Neuronal stem cell (in vitro differentiated cells): ENCODE measurements around the gene MS4A13.

ENCODE experiments used
- DNase-seq: peaks from one replicate; pipeline ENCODE4 v3.0.0-alpha.2; 2013; ENCODE audit warnings: low spot score
- H2AFZ ChIP-seq: one replicate; pipeline ENCODE4 v1.6.1; 2013; ENCODE audit warnings: mild to moderate bottlenecking, low read length, inconsistent platforms
- H2AK5ac ChIP-seq: 2 replicates; pipeline ENCODE4 v1.6.1; 2013; ENCODE audit warnings: low read depth, mild to moderate bottlenecking, inconsistent platforms, low read length, moderate library complexity, mixed read lengths
- H2BK120ac ChIP-seq: 2 replicates; pipeline ENCODE4 v1.6.1; 2013; ENCODE audit warnings: low read depth, mild to moderate bottlenecking, inconsistent platforms, low read length, moderate library complexity, mixed read lengths
- H2BK12ac ChIP-seq: one replicate; pipeline ENCODE4 v1.6.1; 2013; ENCODE audit warnings: low read length, inconsistent platforms
- H2BK15ac ChIP-seq: 2 replicates; pipeline ENCODE4 v1.6.1; 2013; ENCODE audit warnings: mild to moderate bottlenecking, low read length, inconsistent platforms, mixed read lengths
- H2BK5ac ChIP-seq: one replicate; pipeline ENCODE4 v1.6.1; 2013; ENCODE audit warnings: inconsistent platforms, mild to moderate bottlenecking, low read length, moderate library complexity
- H3K14ac ChIP-seq: one replicate; pipeline ENCODE4 v1.6.1; 2013; ENCODE audit warnings: low read length, inconsistent platforms
- H3K18ac ChIP-seq: 2 replicates; pipeline ENCODE4 v1.6.1; 2013; ENCODE audit warnings: low read length, inconsistent platforms
- H3K23ac ChIP-seq: 2 replicates; pipeline ENCODE4 v1.6.1; 2013; ENCODE audit warnings: low read depth, mild to moderate bottlenecking, mixed read lengths, low read length, inconsistent platforms; ENCODE audit not compliant: poor library complexity
- H3K27ac ChIP-seq: replicated peaks from 3 replicates; pipeline ENCODE4 v1.5.1; 2013; ENCODE audit warnings: low read length, inconsistent platforms
- H3K27me3 ChIP-seq, 3 experiments: 2 replicates each; pipeline ENCODE4 v1.6.1; 2013; ENCODE audit warnings: low read length in 3 of 3, mild to moderate bottlenecking in 2 of 3, inconsistent platforms in 1 of 3, low read depth in 1 of 3, mixed read lengths in 1 of 3, moderate library complexity in 1 of 3; ENCODE audit not compliant: control insufficient read depth in 3 of 3, insufficient read depth in 3 of 3
- H3K36me3 ChIP-seq, 2 donors: replicated peaks in 1 of 2; 2 replicates each; pipeline ENCODE4 v1.6.1; 2013; ENCODE audit warnings: low read length in 2 of 2; ENCODE audit not compliant: control insufficient read depth in 2 of 2, insufficient read depth in 2 of 2
- H3K4ac ChIP-seq: 2 replicates; pipeline ENCODE4 v1.6.1; 2013; ENCODE audit warnings: inconsistent platforms, mild to moderate bottlenecking, low read length, moderate library complexity
- H3K4me1 ChIP-seq, 2 donors: 1 replicate in 1 of 2; 2 replicates in 1 of 2; pipeline ENCODE4 v1.6.1; 2013; ENCODE audit warnings: low read length in 2 of 2, low read depth in 1 of 2; ENCODE audit not compliant: control insufficient read depth in 2 of 2, insufficient read depth in 1 of 2
- H3K4me2 ChIP-seq: one replicate; pipeline ENCODE4 v1.6.1; 2013; ENCODE audit warnings: mild to moderate bottlenecking, low read length, inconsistent platforms; ENCODE audit not compliant: insufficient read depth, poor library complexity, severe bottlenecking
- H3K4me3 ChIP-seq, 2 donors: 2 replicates each; pipeline ENCODE4 v1.5.1; 2013; ENCODE audit warnings: low read length in 2 of 2, mild to moderate bottlenecking in 2 of 2, inconsistent platforms in 1 of 2, moderate library complexity in 1 of 2
- H3K79me1 ChIP-seq: one replicate; pipeline ENCODE4 v1.6.1; 2013; ENCODE audit warnings: low read depth, mild to moderate bottlenecking, inconsistent platforms, low read length, moderate library complexity
- H3K9ac ChIP-seq: one replicate; pipeline ENCODE4 v1.6.1; 2013; ENCODE audit warnings: mild to moderate bottlenecking, low read depth, low read length, inconsistent platforms; ENCODE audit not compliant: poor library complexity
- H3K9me3 ChIP-seq, 2 donors: replicated peaks in 1 of 2; 2 replicates each; pipeline versions ENCODE3 to v1.6.1; 2013; ENCODE audit warnings: low read length in 2 of 2, mild to moderate bottlenecking in 2 of 2, inconsistent platforms in 1 of 2, low read depth in 1 of 2, mixed read lengths in 1 of 2, moderate library complexity in 1 of 2; ENCODE audit not compliant: control insufficient read depth in 2 of 2, insufficient read depth in 1 of 2
- H4K8ac ChIP-seq: one replicate; pipeline ENCODE4 v1.6.1; 2013; ENCODE audit warnings: low read depth, mild to moderate bottlenecking, inconsistent platforms, low read length, moderate library complexity
- H4K91ac ChIP-seq: one replicate; pipeline ENCODE4 v1.6.1; 2013; ENCODE audit warnings: low read length, low read depth, mild to moderate bottlenecking, inconsistent platforms; ENCODE audit not compliant: poor library complexity
- WGBS, 2 donors: extraction: QIAGEN DNeasy Blood & Tissue Kit; methylation state at CpG; one replicate each; pipeline ENCODE4 v1.1.7; 2013; ENCODE audit warnings: missing lambda C conversion rate in 2 of 2, mixed read lengths in 1 of 2; ENCODE audit not compliant: insufficient read length in 2 of 2, insufficient replicate concordance in 1 of 2; ENCODE audit errors: extremely low coverage in 2 of 2; 5-methylcytosine and 5-hydroxymethylcytosine counted together

MS4A13 gene

GRCh38 chr11:60561254-60561653, 46.1 kb downstream of the MS4A13 start:
- no peak overlapping the region for H3K4ac ChIP-seq
- no peak overlapping the region for H4K91ac ChIP-seq
- no peak overlapping the region for H2AFZ ChIP-seq
- H3K27me3 ChIP-seq: no peaks in the 10 kb centered on the region
- H2BK12ac ChIP-seq: no peak overlapping the region
- H3K4me2 ChIP-seq: no peak overlapping the region
- no peak overlapping the region for H3K14ac ChIP-seq
- no peak overlapping the region for H2BK5ac ChIP-seq
- no peak overlapping the region for H3K18ac ChIP-seq
- peaks cover 0 to 5% of the 10 kb centered on the region in 2 donors for H3K9me3 ChIP-seq
- WGBS, 2 donors: no CpG with 5 or more reads among the region's 2 CpGs
- no peak overlapping the region for H2AK5ac ChIP-seq
- no peaks in the 10 kb centered on the region for H3K4me1 ChIP-seq
- no peaks in the 10 kb centered on the region for H3K79me1 ChIP-seq
- no peaks in the 10 kb centered on the region for H3K36me3 ChIP-seq
- no peak overlapping the region for H3K23ac ChIP-seq
- no peak overlapping the region for H4K8ac ChIP-seq
- no peak overlapping the region for H3K9ac ChIP-seq
- no peak overlapping the region for H3K27ac ChIP-seq
- H2BK15ac ChIP-seq: no peak overlapping the region
- H3K4me3 ChIP-seq: no peak overlapping the region
- no peak for DNase-seq
- H2BK120ac ChIP-seq: no peak overlapping the region

GRCh38 chr11:60563553-60564235, 48.5 kb downstream of the MS4A13 start:
- Histone ChIP-seq H2AFZ (peak overlapping the region; percentile 62), H3K9ac (no peak overlapping the region), H3K79me1 (no peaks in the 10 kb centered on the region), H3K4me2 (no peak overlapping the region), H3K4me1 (no peaks in the 10 kb centered on the region), H3K4me3 (no peak overlapping the region), H3K18ac (no peak overlapping the region), H2BK15ac (no peak overlapping the region), H3K23ac (no peak overlapping the region), H3K27ac (no peak overlapping the region), H4K8ac (no peak overlapping the region), H2BK5ac (no peak overlapping the region), H3K14ac (no peak overlapping the region), H3K36me3 (no peaks in the 10 kb centered on the region), H2BK12ac (no peak overlapping the region), H3K9me3 (peaks cover 0 to 5% of the 10 kb centered on the region in 2 donors), H2AK5ac (no peak overlapping the region), H4K91ac (no peak overlapping the region), H2BK120ac (no peak overlapping the region), H3K4ac (no peak overlapping the region), H3K27me3 (no peaks in the 10 kb centered on the region)
- no peak for DNase-seq
- WGBS, 2 donors: no CpG with 5 or more reads among the region's 8 CpGs

GRCh38 chr11:60566776-60567175, 51.6 kb downstream of the MS4A13 start:
- Histone ChIP-seq H3K79me1 (no peaks in the 10 kb centered on the region), H2BK120ac (no peak overlapping the region), H3K9ac (no peak overlapping the region), H3K23ac (no peak overlapping the region), H3K4me3 (no peak overlapping the region), H2AFZ (no peak overlapping the region), H3K4me1 (no peaks in the 10 kb centered on the region), H3K18ac (no peak overlapping the region), H3K14ac (no peak overlapping the region), H3K27ac (no peak overlapping the region), H3K27me3 (no peaks in the 10 kb centered on the region), H4K91ac (no peak overlapping the region), H2AK5ac (no peak overlapping the region), H3K36me3 (no peaks in the 10 kb centered on the region), H3K4me2 (no peak overlapping the region), H4K8ac (no peak overlapping the region), H3K4ac (no peak overlapping the region), H2BK12ac (no peak overlapping the region), H2BK5ac (no peak overlapping the region), H2BK15ac (no peak overlapping the region), H3K9me3 (peaks cover 0 to 2% of the 10 kb centered on the region in 2 donors)
- DNase-seq: no peak
- no CpG with 5 or more reads among the region's 5 CpGs for WGBS, 2 donors

GRCh38 chr11:60570970-60571369, 55.8 kb downstream of the MS4A13 start:
- H3K4me2 ChIP-seq: no peak overlapping the region
- no peak overlapping the region for H3K18ac ChIP-seq
- H3K9me3 ChIP-seq: no peaks in the 10 kb centered on the region
- H3K4me1 ChIP-seq: no peaks in the 10 kb centered on the region
- no peak overlapping the region for H2AFZ ChIP-seq
- no peaks in the 10 kb centered on the region for H3K36me3 ChIP-seq
- no peak overlapping the region for H3K4me3 ChIP-seq
- H4K91ac ChIP-seq: no peak overlapping the region
- no peak for DNase-seq
- no peaks in the 10 kb centered on the region for H3K27me3 ChIP-seq
- no peak overlapping the region for H3K23ac ChIP-seq
- no peak overlapping the region for H2AK5ac ChIP-seq
- no peak overlapping the region for H2BK15ac ChIP-seq
- WGBS, 2 donors: no CpG with 5 or more reads among the region's 1 CpG
- H3K4ac ChIP-seq: no peak overlapping the region
- H2BK5ac ChIP-seq: no peak overlapping the region
- no peak overlapping the region for H3K27ac ChIP-seq
- H3K14ac ChIP-seq: no peak overlapping the region
- no peak overlapping the region for H3K9ac ChIP-seq
- H2BK12ac ChIP-seq: no peak overlapping the region
- no peaks in the 10 kb centered on the region for H3K79me1 ChIP-seq
- H4K8ac ChIP-seq: no peak overlapping the region
- no peak overlapping the region for H2BK120ac ChIP-seq
